ENCODE data around the gene COL4A2.

GRCh38 chr13:110479648-110480047 lies 172.6 kb downstream of the COL4A2 start:
- no peak for TF ChIP-seq CTCF (IDR thresholded peaks at IDR 0.05; ENCODE audit: low read length)
- TF ChIP-seq EZH2 (IDR thresholded peaks at IDR 0.05; ENCODE audit: borderline replicate concordance, low read length) = no peak
